Liver (tissue), 9 donors: ENCODE results near the gene PDE1C. TPM values are rescaled to one million over a fixed set of nuclear protein-coding genes. Genes with fewer than 3 reads are reported as not detected.

Experiments used
- DNase-seq: peaks from one replicate; pipeline ENCODE4 v3.0.0-alpha.2; 2017; ENCODE audit warnings: low spot score
- H3K27ac ChIP-seq, 2 donors: one replicate each; pipeline ENCODE4 v1.7.0; 2013; ENCODE audit warnings: inconsistent platforms in 2 of 2, low read length in 2 of 2, control low read depth in 1 of 2, low read depth in 1 of 2, mild to moderate bottlenecking in 1 of 2
- H3K27me3 ChIP-seq, 4 donors: one replicate each; pipeline versions ENCODE4 v1.6.1 to v1.7.0; 2013; ENCODE audit warnings: low read length in 3 of 4, inconsistent platforms in 1 of 4, mild to moderate bottlenecking in 1 of 4, moderate library complexity in 1 of 4; ENCODE audit not compliant: control insufficient read depth in 4 of 4, insufficient read depth in 4 of 4
- H3K36me3 ChIP-seq, 4 donors: one replicate each; pipeline versions ENCODE4 v1.6.1 to v1.7.0; 2013; ENCODE audit warnings: low read length in 3 of 4, mild to moderate bottlenecking in 3 of 4, low read depth in 1 of 4, moderate library complexity in 1 of 4; ENCODE audit not compliant: control insufficient read depth in 4 of 4, insufficient read depth in 3 of 4
- H3K4me1 ChIP-seq, 4 donors: one replicate each; pipeline versions ENCODE4 v1.6.1 to v1.7.0; 2013; ENCODE audit warnings: low read length in 3 of 4, mild to moderate bottlenecking in 3 of 4, moderate library complexity in 1 of 4; ENCODE audit not compliant: control insufficient read depth in 4 of 4, insufficient read depth in 4 of 4
- H3K4me3 ChIP-seq, 3 donors: one replicate each; pipeline versions ENCODE4 v1.6.1 to v1.7.0; 2013; ENCODE audit warnings: low read length in 3 of 3, control low read depth in 1 of 3, low read depth in 1 of 3, mild to moderate bottlenecking in 1 of 3
- H3K9ac ChIP-seq, 2 donors: one replicate each; pipeline ENCODE4 v1.7.0; 2013; ENCODE audit warnings: low read length in 2 of 2, mild to moderate bottlenecking in 2 of 2, moderate library complexity in 2 of 2, control low read depth in 1 of 2, low read depth in 1 of 2
- H3K9me3 ChIP-seq, 4 donors: one replicate each; pipeline versions ENCODE4 v1.6.1 to v1.7.0; 2013; ENCODE audit warnings: low read length in 3 of 4; ENCODE audit not compliant: control insufficient read depth in 4 of 4
- EGR1 ChIP-seq, 2 donors: IDR thresholded peaks; 2 replicates each; pipeline ENCODE4 v1.6.1; 2016 to 2018; ENCODE audit warnings: antibody characterized with exemption in 2 of 2, low read depth in 2 of 2
- FOXA1 ChIP-seq: IDR thresholded peaks from 2 replicates; pipeline ENCODE4 v1.6.1; 2016; ENCODE audit warnings: antibody characterized with exemption
- FOXA2 ChIP-seq: IDR thresholded peaks from 2 replicates; pipeline ENCODE4 v1.6.1; 2016; ENCODE audit warnings: antibody characterized with exemption
- GABPA ChIP-seq, 2 donors: IDR thresholded peaks in 1 of 2; conservative IDR thresholded peaks in 1 of 2; 2 replicates each; pipeline ENCODE4 v1.6.1; 2016; ENCODE audit warnings: antibody characterized with exemption in 2 of 2, mild to moderate bottlenecking in 1 of 2, moderate library complexity in 1 of 2
- HNF4A ChIP-seq, 2 donors: conservative IDR thresholded peaks; 2 replicates each; pipeline ENCODE4 v1.6.1; 2016; ENCODE audit warnings: antibody characterized with exemption in 2 of 2, mild to moderate bottlenecking in 2 of 2
- HNF4G ChIP-seq: IDR thresholded peaks from 2 replicates; pipeline ENCODE4 v1.6.1; 2016; ENCODE audit warnings: antibody characterized with exemption
- JUND ChIP-seq, 2 donors: IDR thresholded peaks; 2 replicates each; pipeline ENCODE4 v1.6.1; 2016; ENCODE audit warnings: antibody characterized with exemption in 2 of 2
- MAX ChIP-seq: IDR thresholded peaks from 2 replicates; pipeline ENCODE4 v1.6.1; 2016; ENCODE audit warnings: antibody characterized with exemption
- NR2F2 ChIP-seq: IDR thresholded peaks from 2 replicates; pipeline ENCODE4 v1.6.1; 2016; ENCODE audit warnings: antibody characterized with exemption
- RAD21 ChIP-seq, 2 donors: IDR thresholded peaks; 2 replicates each; pipeline ENCODE4 v1.6.1; 2016; ENCODE audit warnings: antibody characterized with exemption in 2 of 2, mild to moderate bottlenecking in 2 of 2
- REST ChIP-seq: IDR thresholded peaks from 2 replicates; pipeline ENCODE4 v1.6.1; 2016; ENCODE audit warnings: antibody characterized with exemption, mild to moderate bottlenecking
- RXRA ChIP-seq, 2 donors: IDR thresholded peaks; 2 replicates each; pipeline ENCODE4 v1.6.1; 2017 to 2018; ENCODE audit warnings: antibody characterized with exemption in 2 of 2, mild to moderate bottlenecking in 1 of 2
- SP1 ChIP-seq: IDR thresholded peaks from 2 replicates; pipeline ENCODE4 v1.6.1; 2018; ENCODE audit warnings: antibody characterized with exemption, mild to moderate bottlenecking
- TAF1 ChIP-seq: conservative IDR thresholded peaks from 2 replicates; pipeline ENCODE4 v1.6.1; 2016; ENCODE audit warnings: antibody characterized with exemption, mild to moderate bottlenecking
- YY1 ChIP-seq: IDR thresholded peaks from 2 replicates; pipeline ENCODE4 v1.6.1; 2016; ENCODE audit warnings: antibody characterized with exemption, mild to moderate bottlenecking
- ZBTB33 ChIP-seq: IDR thresholded peaks from 2 replicates; pipeline ENCODE4 v1.6.1; 2016; ENCODE audit warnings: antibody characterized with exemption
- WGBS: extraction: QIAGEN DNeasy Blood & Tissue Kit; methylation state at CpG from one replicate; pipeline ENCODE4 v1.1.7; 2013; 5-methylcytosine and 5-hydroxymethylcytosine counted together
- polyA plus RNA-seq, 2 donors: library from polyadenylated mRNA; stranded (reverse) in 1 of 2; unstranded in 1 of 2; fragments of 200-250 nt in 1 of 2; fragments of >200 nt in 1 of 2; fragmentation: Nextera tagmentation in 1 of 2; extraction: Ambion mirVana in 1 of 2; gene quantifications; one replicate each; pipeline versions ENCODE4 v1.2.1 to v1.2.3, GENCODE V29; 2013 to 2015
- total RNA-seq, 2 donors: library from RNA; depleted of rRNA; stranded (reverse); fragments of >200 nt; gene quantifications; one replicate each; pipeline ENCODE4 v1.2.3, GENCODE V29; 2014
- TF ChIP-seq, protein P1 (sequence below): fragments of 150-350 bp; IDR thresholded peaks from 2 replicates; pipeline ENCODE4 v1.5.1; 2017; ENCODE audit warnings: improper control_type of control experiment, low read depth, low read length; ENCODE audit not compliant: missing input control
- TF ChIP-seq, protein P2 (sequence below): IDR thresholded peaks from 2 replicates; pipeline ENCODE4 v1.6.1; 2016; ENCODE audit warnings: antibody characterized with exemption
- donor health status: healthy.
- donor health status: healthy.
- donor health status: healthy.
- donor health status: healthy.
- donor health status: healthy.

Gene PDE1C
- total and polyA plus RNA-seq, 4 donors: 0.05 to 0.92 (median 0.47) TPM; not detected in 1

- H3K4me3 ChIP-seq: no peak overlapping the region
- H3K27ac ChIP-seq: no peak overlapping the region
- H3K9me3 ChIP-seq: no peaks in the 10 kb centered on the region
- DNase-seq: no peak
- H3K27me3 ChIP-seq: peaks cover 0 to 4% (median 1%) of the 10 kb centered on the region in 4 donors
- 32% methylated on average over 6 of the region's 6 CpGs for WGBS
- TF ChIP-seq RXRA (IDR thresholded peaks at IDR 0.05) (no peak), TAF1 (no peak), GABPA (IDR thresholded peaks at IDR 0.05 in 1 of 2, conservative IDR thresholded peaks at IDR 0.05 in 1 of 2) (no peak), MAX (no peak), EGR1 (IDR thresholded peaks at IDR 0.05; ENCODE audit: low read depth in 2 of 2) (no peak), FOXA2 (no peak), RAD21 (IDR thresholded peaks at IDR 0.05) (no peak), HNF4A (conservative IDR thresholded peaks at IDR 0.05) (no peak), YY1 (no peak), NR2F2 (no peak), JUND (IDR thresholded peaks at IDR 0.05) (no peak), FOXA1 (no peak), SP1 (no peak), ZBTB33 (no peak), REST (no peak), HNF4G (no peak)
- TF ChIP-seq, protein P1, sequence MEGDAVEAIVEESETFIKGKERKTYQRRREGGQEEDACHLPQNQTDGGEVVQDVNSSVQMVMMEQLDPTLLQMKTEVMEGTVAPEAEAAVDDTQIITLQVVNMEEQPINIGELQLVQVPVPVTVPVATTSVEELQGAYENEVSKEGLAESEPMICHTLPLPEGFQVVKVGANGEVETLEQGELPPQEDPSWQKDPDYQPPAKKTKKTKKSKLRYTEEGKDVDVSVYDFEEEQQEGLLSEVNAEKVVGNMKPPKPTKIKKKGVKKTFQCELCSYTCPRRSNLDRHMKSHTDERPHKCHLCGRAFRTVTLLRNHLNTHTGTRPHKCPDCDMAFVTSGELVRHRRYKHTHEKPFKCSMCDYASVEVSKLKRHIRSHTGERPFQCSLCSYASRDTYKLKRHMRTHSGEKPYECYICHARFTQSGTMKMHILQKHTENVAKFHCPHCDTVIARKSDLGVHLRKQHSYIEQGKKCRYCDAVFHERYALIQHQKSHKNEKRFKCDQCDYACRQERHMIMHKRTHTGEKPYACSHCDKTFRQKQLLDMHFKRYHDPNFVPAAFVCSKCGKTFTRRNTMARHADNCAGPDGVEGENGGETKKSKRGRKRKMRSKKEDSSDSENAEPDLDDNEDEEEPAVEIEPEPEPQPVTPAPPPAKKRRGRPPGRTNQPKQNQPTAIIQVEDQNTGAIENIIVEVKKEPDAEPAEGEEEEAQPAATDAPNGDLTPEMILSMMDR: no peak
- TF ChIP-seq, protein P2, sequence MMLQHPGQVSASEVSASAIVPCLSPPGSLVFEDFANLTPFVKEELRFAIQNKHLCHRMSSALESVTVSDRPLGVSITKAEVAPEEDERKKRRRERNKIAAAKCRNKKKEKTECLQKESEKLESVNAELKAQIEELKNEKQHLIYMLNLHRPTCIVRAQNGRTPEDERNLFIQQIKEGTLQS: no peak
- no peaks in the 10 kb centered on the region for H3K4me1 ChIP-seq
- no peaks in the 10 kb centered on the region for H3K36me3 ChIP-seq
- no peak overlapping the region for H3K9ac ChIP-seq
These were observed 31.0 kb downstream of the PDE1C start for GRCh38 chr7:32039000-32039756.
